MM.1S (cell line): ENCODE data around the gene RELN.

Experiments
- DNase-seq: peaks from one replicate; pipeline ENCODE4 v3.0.0-alpha.2; 2015
- H2AFZ ChIP-seq: fragments of 300-600 bp; sonication (generic); 2 replicates; pipeline ENCODE4 v1.6.0; 2016; ENCODE audit warnings: antibody characterized with exemption, low read length
- H3F3A ChIP-seq: fragments of 300-600 bp; sonication (generic); 2 replicates; pipeline ENCODE4 v1.6.1; 2016; ENCODE audit warnings: mild to moderate bottlenecking, antibody characterized with exemption, low read length, moderate library complexity, mixed read lengths; ENCODE audit not compliant: insufficient read depth
- H3K27ac ChIP-seq: fragments of 300-600 bp; sonication (generic); 2 replicates; pipeline ENCODE4 v1.5.1; 2016; ENCODE audit warnings: mild to moderate bottlenecking, low read length
- H3K27me3 ChIP-seq: fragments of 300-600 bp; sonication (generic); replicated peaks from 2 replicates; pipeline ENCODE4 v1.6.0; 2016; ENCODE audit warnings: low read length; ENCODE audit not compliant: insufficient read depth
- H3K36me3 ChIP-seq: fragments of 300-600 bp; sonication (generic); replicated peaks from 2 replicates; pipeline ENCODE4 v1.6.1; 2016; ENCODE audit warnings: mild to moderate bottlenecking, low read length, mixed read lengths; ENCODE audit not compliant: insufficient read depth
- H3K4me1 ChIP-seq: fragments of 300-600 bp; sonication (generic); 2 replicates; pipeline ENCODE4 v1.6.1; 2016; ENCODE audit warnings: low read length, mixed read lengths
- H3K4me2 ChIP-seq: fragments of 300-600 bp; sonication (generic); 2 replicates; pipeline ENCODE4 v1.6.0; 2016; ENCODE audit warnings: low read depth, low read length
- H3K4me3 ChIP-seq: fragments of 300-600 bp; sonication (generic); 2 replicates; pipeline ENCODE4 v1.5.1; 2016; ENCODE audit warnings: low read length, mixed read lengths
- H3K79me2 ChIP-seq: fragments of 300-600 bp; sonication (generic); 2 replicates; pipeline ENCODE4 v1.6.1; 2016; ENCODE audit warnings: mixed run types, low read length, mixed read lengths
- H3K9ac ChIP-seq: fragments of 300-600 bp; sonication (generic); 2 replicates; pipeline ENCODE4 v1.6.1; 2016; ENCODE audit warnings: low read length, mixed read lengths
- H3K9me2 ChIP-seq: fragments of 300-600 bp; sonication (generic); replicated peaks from 2 replicates; pipeline ENCODE4 v1.6.1; 2016; ENCODE audit warnings: mild to moderate bottlenecking, low read length, mixed read lengths; ENCODE audit not compliant: insufficient read depth
- H3K9me3 ChIP-seq: fragments of 300-600 bp; sonication (generic); replicated peaks from 2 replicates; pipeline ENCODE4 v1.6.1; 2016; ENCODE audit warnings: mild to moderate bottlenecking, low read length, mixed read lengths; ENCODE audit not compliant: insufficient read depth
- H4K20me1 ChIP-seq: fragments of 300-600 bp; sonication (generic); 2 replicates; pipeline ENCODE4 v1.6.1; 2016; ENCODE audit warnings: mild to moderate bottlenecking, low read length, moderate library complexity, mixed read lengths; ENCODE audit not compliant: insufficient read depth
- CTCF ChIP-seq: fragments of 300-600 bp; sonication (generic); IDR thresholded peaks from 2 replicates; pipeline ENCODE4 v1.5.1; 2016; ENCODE audit warnings: antibody characterized with exemption, low read length, mixed read lengths
- EZH2 ChIP-seq: fragments of 300-600 bp; sonication (generic); optimal IDR thresholded peaks from 2 replicates; pipeline ENCODE3; 2017; ENCODE audit warnings: low read depth, mild to moderate bottlenecking, antibody characterized with exemption, low read length, mixed read lengths
- EZH2phosphoT487 ChIP-seq: fragments of 300-600 bp; sonication (generic); IDR thresholded peaks from 2 replicates; pipeline ENCODE4 v1.6.1; 2018; ENCODE audit warnings: antibody characterized with exemption, low read length

Gene RELN

GRCh38 chr7:104029765-104030164 lies 40.3 kb upstream of the RELN start:
- no peak overlapping the region for H3K4me3 ChIP-seq
- H3K27ac ChIP-seq, result no peak overlapping the region
- DNase-seq, result no peak
- H3K79me2 ChIP-seq, result no peaks in the 10 kb centered on the region
- no peaks in the 10 kb centered on the region for H4K20me1 ChIP-seq
- no peaks in the 10 kb centered on the region for H3K9me3 ChIP-seq
- no peak overlapping the region for H3K9ac ChIP-seq
- no peaks in the 10 kb centered on the region for H3K4me1 ChIP-seq
- H3F3A ChIP-seq, result no peaks in the 10 kb centered on the region
- no peak overlapping the region for H2AFZ ChIP-seq
- no peaks in the 10 kb centered on the region for H3K9me2 ChIP-seq
- no peaks in the 10 kb centered on the region for H3K27me3 ChIP-seq
- TF ChIP-seq EZH2phosphoT487 (no peak), EZH2 (no peak), CTCF (no peak)
- H3K36me3 ChIP-seq, result no peaks in the 10 kb centered on the region
- H3K4me2 ChIP-seq, result no peak overlapping the region

- Histone ChIP-seq H3K9me2 (no peaks in the 10 kb centered on the region), H3K4me1 (no peaks in the 10 kb centered on the region), H3K36me3 (no peaks in the 10 kb centered on the region), H3K4me3 (no peak overlapping the region), H2AFZ (no peak overlapping the region), H3K79me2 (no peaks in the 10 kb centered on the region), H3K9me3 (no peaks in the 10 kb centered on the region), H3K4me2 (no peak overlapping the region), H4K20me1 (no peaks in the 10 kb centered on the region), H3K9ac (no peak overlapping the region), H3K27me3 (no peaks in the 10 kb centered on the region), H3K27ac (no peak overlapping the region), H3F3A (no peaks in the 10 kb centered on the region)
- TF ChIP-seq EZH2phosphoT487, result no peak
- TF ChIP-seq CTCF, result no peak
- TF ChIP-seq EZH2, result no peak
- DNase-seq, result no peak
Measured at GRCh38 chr7:104024632-104025031, 35.2 kb upstream of the RELN start.

GRCh38 chr7:104023100-104023499 lies 33.6 kb upstream of the RELN start:
- Histone ChIP-seq H3K27me3 (no peaks in the 10 kb centered on the region), H3K4me3 (no peak overlapping the region), H4K20me1 (no peaks in the 10 kb centered on the region), H3K9me3 (no peaks in the 10 kb centered on the region), H3K9me2 (no peaks in the 10 kb centered on the region), H3K4me2 (no peak overlapping the region), H3K27ac (no peak overlapping the region), H3K36me3 (no peaks in the 10 kb centered on the region), H3K9ac (no peak overlapping the region), H3K4me1 (no peaks in the 10 kb centered on the region), H3F3A (no peaks in the 10 kb centered on the region), H2AFZ (no peak overlapping the region), H3K79me2 (no peaks in the 10 kb centered on the region)
- no peak for DNase-seq
- no peak for TF ChIP-seq EZH2phosphoT487
- no peak for TF ChIP-seq EZH2
- TF ChIP-seq CTCF, result no peak
